WTC11 (cell line): ENCODE measurements around the gene GEMIN8.

Experiments used
- ATF3 ChIP-seq: sonication (generic); formaldehyde crosslinking; conservative IDR thresholded peaks from 2 replicates; pipeline ENCODE4 v1.8.1; 2022; ENCODE audit warnings: mild to moderate bottlenecking, missing genetic modification reagents
- CBFB ChIP-seq: sonication (generic); formaldehyde crosslinking; IDR thresholded peaks from 2 replicates; pipeline ENCODE4 v1.8.1; 2022; ENCODE audit warnings: mild to moderate bottlenecking, low read depth, missing genetic modification reagents
- CTCF ChIP-seq: fragments of 200-600 bp; IDR thresholded peaks from 2 replicates; pipeline ENCODE4 v1.8.0; 2022; ENCODE audit warnings: antibody characterized with exemption
- IRF2 ChIP-seq: sonication (generic); formaldehyde crosslinking; IDR thresholded peaks from 2 replicates; pipeline ENCODE4 v1.8.0; 2022; ENCODE audit warnings: low read depth, missing genetic modification reagents, borderline replicate concordance
- JUN ChIP-seq: sonication (generic); formaldehyde crosslinking; IDR thresholded peaks from 2 replicates; pipeline ENCODE4 v1.8.0; 2023; ENCODE audit warnings: mild to moderate bottlenecking, missing genetic modification reagents
- MAX ChIP-seq: sonication (generic); formaldehyde crosslinking; IDR thresholded peaks from 2 replicates; pipeline ENCODE4 v1.8.0; 2022; ENCODE audit warnings: mild to moderate bottlenecking, missing genetic modification reagents
- MLX ChIP-seq: sonication (generic); formaldehyde crosslinking; IDR thresholded peaks from 2 replicates; pipeline ENCODE4 v1.8.1; 2023; ENCODE audit warnings: mild to moderate bottlenecking, missing genetic modification reagents, moderate library complexity
- NR1H2 ChIP-seq: sonication (generic); formaldehyde crosslinking; IDR thresholded peaks from 2 replicates; pipeline ENCODE4 v1.9.0; 2021; ENCODE audit warnings: mild to moderate bottlenecking, moderate library complexity, missing genetic modification reagents
- NR2C2 ChIP-seq: sonication (generic); formaldehyde crosslinking; IDR thresholded peaks from 2 replicates; pipeline ENCODE4 v1.8.0; 2022; ENCODE audit warnings: mild to moderate bottlenecking, missing genetic modification reagents
- PREB ChIP-seq: sonication (generic); formaldehyde crosslinking; IDR thresholded peaks from 2 replicates; pipeline ENCODE4 v1.8.1; 2022; ENCODE audit warnings: mild to moderate bottlenecking, missing genetic modification reagents, moderate library complexity, borderline replicate concordance
- RELA ChIP-seq: sonication (generic); formaldehyde crosslinking; IDR thresholded peaks from 2 replicates; pipeline ENCODE4 v1.8.1; 2022; ENCODE audit warnings: missing genetic modification reagents, mild to moderate bottlenecking, borderline replicate concordance
- SP1 ChIP-seq: sonication (generic); formaldehyde crosslinking; conservative IDR thresholded peaks from 2 replicates; pipeline ENCODE4 v1.8.1; 2022; ENCODE audit warnings: missing genetic modification reagents
- TEAD4 ChIP-seq: sonication (generic); formaldehyde crosslinking; IDR thresholded peaks from 2 replicates; pipeline ENCODE4 v1.8.0; 2022; ENCODE audit warnings: mild to moderate bottlenecking, missing genetic modification reagents

GRCh38 chrX:13985697-13986435 is 43.8 kb downstream of the GEMIN8 start:
- no peak for TF ChIP-seq RELA (CRISPR knock-in tag)
- no peak for TF ChIP-seq MLX (CRISPR knock-in tag)
- TF ChIP-seq CTCF = no peak
- TF ChIP-seq NR1H2 (CRISPR knock-in tag) = no peak
- TF ChIP-seq CBFB = no peak
- TF ChIP-seq NR2C2 = no peak
- no peak for TF ChIP-seq TEAD4 (CRISPR knock-in tag)
- TF ChIP-seq JUN (CRISPR knock-in tag) = no peak
- TF ChIP-seq MAX (CRISPR knock-in tag) = no peak
- no peak for TF ChIP-seq SP1 (CRISPR knock-in tag)
- no peak for TF ChIP-seq PREB (CRISPR knock-in tag)
- TF ChIP-seq IRF2 = no peak
- TF ChIP-seq ATF3 (CRISPR knock-in tag) = no peak
